Measurements from ENCODE around the gene CC2D2A. TPM values are rescaled to one million over a fixed set of nuclear protein-coding genes. Genes with fewer than 3 reads are reported as not detected.

The CC2D2A gene
- total RNA-seq, 4 donors from 2014 or later, result 5.6 to 36.7 (median 9.6) TPM

GRCh38 chr4:15479913-15480185 lies 10.2 kb downstream of the CC2D2A start:
- peak overlapping the region; percentile 57 to 83 (median 82) for H3K27ac ChIP-seq
- intact Hi-C loops (cut with DNase I; ENCODE audit: low total_unique reads) (loop anchor here (5.0 kb wide), 1 partner anchor 172 kb away; no protein-coding TSS in a partner anchor), in situ Hi-C loops (cut with MboI; ENCODE audit: low pct_ligation_motif_present in 1 of 4, low pct_unique_long_range_greater_than_20kb in 1 of 4, low sequenced_read_pairs in 3 of 4) (loop anchor here in 2 of 4 donors (25.0 kb wide), 2 partner anchors 482 to 507 kb away; partner anchors contain the start of gene FGFBP2 (in 1 of the 2))
- peaks cover 0 to 8% (median 6%) of the 10 kb centered on the region in 4 donors for H3K4me1 ChIP-seq
- H3K9me3 ChIP-seq, result no peaks in the 10 kb centered on the region
- peak overlapping the region in 3 of 4 donors; percentile 17 to 35 (median 21) for H3K4me3 ChIP-seq
- H3K36me3 ChIP-seq, result no peaks in the 10 kb centered on the region
- TF ChIP-seq EP300 (IDR thresholded peaks at IDR 0.05; ENCODE audit: low read depth) (no peak), POLR2AphosphoS5 (IDR thresholded peaks at IDR 0.05) (peak in 1 of 3 donors; percentile 15), POLR2A (IDR thresholded peaks at IDR 0.05) (no peak)
- 55 to 65% methylated on average over 3 of the region's 3 CpGs for WGBS, 2 donors (ENCODE audit: low coverage in 1 of 2)
- no peak for DNase-seq
- no peaks in the 10 kb centered on the region for H3K27me3 ChIP-seq

- Histone ChIP-seq H3K27me3 (no peaks in the 10 kb centered on the region), H3K4me3 (no peak overlapping the region), H3K27ac (no peak overlapping the region), H3K36me3 (no peaks in the 10 kb centered on the region), H3K4me1 (peaks cover 0 to 8% (median 6%) of the 10 kb centered on the region in 4 donors), H3K9me3 (no peaks in the 10 kb centered on the region)
- in situ Hi-C loops (cut with MboI; ENCODE audit: low pct_ligation_motif_present in 1 of 4, low pct_unique_long_range_greater_than_20kb in 1 of 4, low sequenced_read_pairs in 3 of 4) (loop anchor here in 2 of 4 donors (25.0 kb wide), 2 partner anchors 480 to 505 kb away; partner anchors contain the start of gene FGFBP2 (in 1 of the 2)), intact Hi-C loops (cut with DNase I; ENCODE audit: low total_unique reads) (no loop called here)
- TF ChIP-seq POLR2A (IDR thresholded peaks at IDR 0.05) (no peak), CTCF (IDR thresholded peaks at IDR 0.05) (no peak), POLR2AphosphoS5 (IDR thresholded peaks at IDR 0.05) (no peak), EP300 (IDR thresholded peaks at IDR 0.05; ENCODE audit: low read depth) (no peak)
- no peak for DNase-seq
- 94% methylated on average over 2 of the region's 2 CpGs; no CpG with 5 or more reads in 1 of the 2 donors for WGBS, 2 donors (ENCODE audit: low coverage in 1 of 2)
Observed at GRCh38 chr4:15481961-15482745, 12.5 kb downstream of the CC2D2A start.

GRCh38 chr4:15482842-15483241 lies 13.2 kb downstream of the CC2D2A start:
- Histone ChIP-seq H3K36me3 (no peaks in the 10 kb centered on the region), H3K27me3 (no peaks in the 10 kb centered on the region), H3K27ac (no peak overlapping the region), H3K4me1 (peaks cover 0 to 8% (median 6%) of the 10 kb centered on the region in 4 donors), H3K9me3 (peaks cover 0 to 2% of the 10 kb centered on the region in 2 donors), H3K4me3 (no peak overlapping the region)
- 40 to 78% methylated on average over 1 to 2 of the region's 2 CpGs for WGBS, 2 donors (ENCODE audit: low coverage in 1 of 2)
- intact Hi-C loops (cut with DNase I; ENCODE audit: low total_unique reads) (no loop called here), in situ Hi-C loops (cut with MboI; ENCODE audit: low pct_ligation_motif_present in 1 of 4, low pct_unique_long_range_greater_than_20kb in 1 of 4, low sequenced_read_pairs in 3 of 4) (loop anchor here in 2 of 4 donors (25.0 kb wide), 2 partner anchors 479 to 504 kb away; partner anchors contain the start of gene FGFBP2 (in 1 of the 2))
- no peak for DNase-seq
- TF ChIP-seq EP300 (IDR thresholded peaks at IDR 0.05; ENCODE audit: low read depth) (no peak), POLR2A (IDR thresholded peaks at IDR 0.05) (no peak), CTCF (IDR thresholded peaks at IDR 0.05) (no peak), POLR2AphosphoS5 (IDR thresholded peaks at IDR 0.05) (no peak)

- no peak overlapping the region for H3K4me3 ChIP-seq
- intact Hi-C loops (cut with DNase I; ENCODE audit: low total_unique reads), result no loop called here
- H3K9me3 ChIP-seq, result peaks cover 0 to 5% of the 10 kb centered on the region in 2 donors
- no peak for DNase-seq
- TF ChIP-seq EP300 (IDR thresholded peaks at IDR 0.05; ENCODE audit: low read depth) (no peak), POLR2A (IDR thresholded peaks at IDR 0.05) (no peak), POLR2AphosphoS5 (IDR thresholded peaks at IDR 0.05) (no peak), CTCF (IDR thresholded peaks at IDR 0.05) (no peak)
- H3K4me1 ChIP-seq, result no peaks in the 10 kb centered on the region
- no peak overlapping the region for H3K27ac ChIP-seq
- no peaks in the 10 kb centered on the region for H3K36me3 ChIP-seq
- in situ Hi-C loops (cut with MboI; ENCODE audit: low pct_ligation_motif_present in 1 of 4, low pct_unique_long_range_greater_than_20kb in 1 of 4, low sequenced_read_pairs in 3 of 4), result loop anchor here in 2 of 4 donors (25.0 kb wide), 2 partner anchors 474 to 499 kb away; partner anchors contain the start of gene FGFBP2 (in 1 of the 2)
- H3K27me3 ChIP-seq, result no peaks in the 10 kb centered on the region
Observed at GRCh38 chr4:15488136-15488535, 18.5 kb downstream of the CC2D2A start.

All from transverse colon (tissue), 4 donors.